Naive B cell (primary cell): Measurements from ENCODE around the gene ZBTB46. TPM values are rescaled to one million over a fixed set of nuclear protein-coding genes. Genes with fewer than 3 reads are reported as not detected.

ENCODE experiments used
- ATAC-seq, 2 donors: fragments of 150-1000 bp; cut with Tn5 transposase; 2 replicates each; pipeline ENCODE4 v1.10.0; 2021; ENCODE audit warnings: low read depth in 2 of 2, mild to moderate bottlenecking in 2 of 2, moderate library complexity in 2 of 2
- DNase-seq: peaks from one replicate; pipeline ENCODE4 v3.0.0; 2022
- H3K27ac Mint-ChIP-seq, 6 donors: one replicate each; pipeline ENCODE4 v1.8.0; 2020 to 2022; ENCODE audit warnings: mild to moderate bottlenecking in 6 of 6, mixed read lengths in 6 of 6, moderate library complexity in 5 of 6, inconsistent platforms in 2 of 6
- H3K27me3 Mint-ChIP-seq, 3 donors: one replicate each; pipeline ENCODE4 v1.8.0; 2021 to 2022; ENCODE audit warnings: mixed read lengths in 3 of 3, mild to moderate bottlenecking in 1 of 3
- H3K36me3 Mint-ChIP-seq, 2 donors: one replicate each; pipeline ENCODE4 v1.8.0; 2020 to 2022; ENCODE audit warnings: mixed read lengths in 2 of 2, inconsistent platforms in 1 of 2, mild to moderate bottlenecking in 1 of 2
- H3K4me1 Mint-ChIP-seq, 3 donors: one replicate each; pipeline ENCODE4 v1.8.0; 2020 to 2022; ENCODE audit warnings: mixed read lengths in 3 of 3, inconsistent platforms in 1 of 3, mild to moderate bottlenecking in 1 of 3, moderate library complexity in 1 of 3
- H3K4me3 Mint-ChIP-seq, 8 donors: one replicate each; pipeline ENCODE4 v1.8.0; 2020 to 2022; ENCODE audit warnings: mild to moderate bottlenecking in 8 of 8, mixed read lengths in 8 of 8, moderate library complexity in 8 of 8, inconsistent platforms in 2 of 8
- H3K9me3 Mint-ChIP-seq, 7 donors: one replicate each; pipeline ENCODE4 v1.8.0; 2020 to 2022; ENCODE audit warnings: mixed read lengths in 7 of 7, mild to moderate bottlenecking in 5 of 7, inconsistent platforms in 2 of 7, moderate library complexity in 1 of 7
- polyA plus RNA-seq, 6 donors: library from polyadenylated mRNA; unstranded; fragments of 300-500 nt; fragmentation: Illumina TruSeq; gene quantifications; one replicate each; pipeline ENCODE4 v1.2.3, GENCODE V29; 2021; ENCODE audit warnings: low read depth in 6 of 6

The ZBTB46 gene
- polyA plus RNA-seq, 6 donors from 2014 or later = 0.15 TPM; not detected in 5

DNA sequence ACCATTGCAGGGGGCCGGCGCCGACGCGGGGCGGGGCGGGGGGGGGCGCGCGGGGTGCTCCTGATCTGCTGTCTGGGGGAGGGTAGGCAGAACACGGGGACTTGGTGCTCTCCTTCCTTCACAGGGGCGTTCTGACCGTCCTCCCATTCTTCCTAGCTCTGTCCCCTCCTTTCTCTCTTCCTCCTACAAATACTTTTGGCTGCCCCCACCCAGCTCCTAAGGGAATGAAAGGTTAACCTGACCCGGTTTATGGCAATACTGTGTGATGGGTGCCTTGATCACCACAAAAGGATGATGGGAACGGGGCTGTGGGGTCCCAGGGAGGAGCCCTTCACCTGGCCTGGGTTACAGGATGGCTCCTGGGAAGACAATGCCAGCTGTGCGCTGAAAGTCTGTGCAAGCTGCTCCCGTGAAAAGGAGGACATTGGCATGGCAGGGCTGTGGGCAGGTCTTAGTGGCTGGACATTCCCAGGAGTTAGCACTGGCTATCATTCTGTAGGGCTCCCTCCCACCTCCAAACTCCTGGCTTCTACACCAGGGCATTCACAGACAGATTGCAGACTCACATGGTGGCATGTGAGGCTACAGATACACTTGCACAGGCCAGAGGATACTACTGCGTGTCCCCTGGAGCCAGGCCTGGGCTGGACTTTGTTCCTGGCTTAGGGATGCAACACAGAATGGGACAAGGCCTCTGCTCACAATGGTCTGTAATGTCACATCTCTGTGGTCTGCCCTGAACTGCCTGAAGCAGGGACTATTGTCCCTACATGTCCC lies 32.1 kb upstream of the ZBTB46 start:
- peaks cover 30 to 57% (median 46%) of the 10 kb centered on the region in 3 donors for H3K4me1 Mint-ChIP-seq
- H3K4me3 Mint-ChIP-seq = peak overlapping the region; percentile 86 to 99 (median 98)
- DNase-seq (no peak), ATAC-seq (no peak)
- no peaks in the 10 kb centered on the region for H3K27me3 Mint-ChIP-seq
- peak overlapping the region; percentile 94 to 100 (median 98) for H3K27ac Mint-ChIP-seq
- no peaks in the 10 kb centered on the region for H3K9me3 Mint-ChIP-seq
- H3K36me3 Mint-ChIP-seq = no peaks in the 10 kb centered on the region

DNA sequence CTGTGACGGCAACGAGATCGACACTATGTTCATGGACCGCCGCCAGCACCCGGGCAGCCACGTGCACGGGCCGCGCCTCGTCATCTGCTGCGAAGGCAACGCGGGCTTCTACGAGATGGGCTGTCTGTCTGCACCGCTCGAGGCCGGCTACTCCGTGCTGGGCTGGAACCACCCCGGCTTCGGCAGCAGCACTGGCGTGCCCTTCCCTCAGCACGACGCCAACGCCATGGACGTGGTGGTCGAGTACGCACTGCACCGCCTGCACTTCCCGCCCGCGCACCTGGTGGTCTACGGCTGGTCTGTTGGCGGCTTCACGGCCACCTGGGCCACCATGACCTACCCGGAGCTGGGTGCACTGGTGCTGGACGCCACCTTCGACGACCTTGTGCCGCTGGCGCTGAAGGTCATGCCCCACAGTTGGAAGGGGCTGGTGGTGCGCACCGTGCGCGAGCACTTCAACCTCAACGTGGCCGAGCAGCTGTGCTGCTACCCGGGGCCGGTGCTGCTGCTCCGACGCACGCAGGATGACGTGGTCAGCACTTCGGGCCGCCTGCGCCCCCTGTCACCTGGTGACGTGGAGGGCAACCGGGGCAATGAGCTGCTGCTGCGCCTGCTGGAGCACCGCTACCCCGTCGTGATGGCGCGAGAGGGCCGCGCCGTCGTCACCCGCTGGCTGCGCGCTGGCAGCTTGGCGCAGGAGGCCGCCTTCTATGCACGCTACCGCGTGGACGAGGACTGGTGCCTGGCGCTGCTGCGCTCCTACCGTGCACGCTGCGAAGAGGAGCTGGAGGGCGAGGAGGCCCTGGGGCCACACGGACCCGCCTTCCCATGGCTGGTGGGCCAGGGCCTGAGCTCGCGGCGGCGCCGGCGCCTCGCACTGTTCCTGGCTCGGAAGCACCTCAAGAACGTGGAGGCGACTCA lies 31.2 kb upstream of the ZBTB46 start:
- no peaks in the 10 kb centered on the region for H3K27me3 Mint-ChIP-seq
- no peak overlapping the region for H3K27ac Mint-ChIP-seq
- H3K4me1 Mint-ChIP-seq = peaks cover 35 to 62% (median 52%) of the 10 kb centered on the region in 3 donors
- no peaks in the 10 kb centered on the region for H3K36me3 Mint-ChIP-seq
- DNase-seq = no peak
- H3K9me3 Mint-ChIP-seq = no peaks in the 10 kb centered on the region
- no peak overlapping the region for H3K4me3 Mint-ChIP-seq
- no peak for ATAC-seq

DNA sequence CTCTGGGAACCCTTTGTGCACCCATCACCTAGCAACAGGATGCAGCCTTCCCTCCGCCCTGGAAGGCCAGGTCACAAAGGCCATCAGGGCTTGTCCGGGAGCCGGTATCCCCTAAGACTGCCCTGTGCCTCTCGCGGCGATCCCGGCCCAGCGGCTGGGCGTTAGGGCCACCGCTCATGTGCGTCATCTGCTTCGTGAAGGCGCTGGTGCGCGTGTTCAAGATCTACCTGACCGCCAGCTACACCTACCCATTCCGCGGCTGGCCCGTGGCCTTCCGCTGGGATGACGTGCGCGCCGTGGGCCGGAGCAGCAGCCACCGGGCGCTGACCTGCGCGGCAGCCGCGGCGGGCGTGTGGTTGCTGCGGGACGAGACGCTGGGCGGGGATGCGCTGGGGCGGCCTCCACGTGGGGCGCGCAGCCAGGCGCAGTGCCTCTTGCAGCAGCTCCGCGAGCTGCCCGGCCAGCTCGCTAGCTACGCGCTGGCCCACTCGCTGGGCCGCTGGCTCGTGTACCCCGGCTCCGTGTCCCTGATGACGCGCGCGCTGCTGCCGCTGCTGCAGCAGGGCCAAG lies 30.4 kb upstream of the ZBTB46 start, which contains the start of gene ABHD16B:
TSS of gene ABHD16B (plus strand) at position 134 of the 570 bp plus-strand sequence. CDS start at position 177, 43 bp downstream.
- Mint-ChIP-seq H3K9me3 (no peaks in the 10 kb centered on the region), H3K4me1 (peaks cover 39 to 65% (median 59%) of the 10 kb centered on the region in 3 donors), H3K27ac (peak within 1 kb of the TSS in 2 of 6 donors; percentile 50 to 94), H3K4me3 (peak within 1 kb of the TSS in 4 of 8 donors; percentile 22 to 55 (median 41)), H3K36me3 (no peaks in the 10 kb centered on the region), H3K27me3 (no peaks in the 10 kb centered on the region)
- ATAC-seq (no peak), DNase-seq (no peak)

DNA sequence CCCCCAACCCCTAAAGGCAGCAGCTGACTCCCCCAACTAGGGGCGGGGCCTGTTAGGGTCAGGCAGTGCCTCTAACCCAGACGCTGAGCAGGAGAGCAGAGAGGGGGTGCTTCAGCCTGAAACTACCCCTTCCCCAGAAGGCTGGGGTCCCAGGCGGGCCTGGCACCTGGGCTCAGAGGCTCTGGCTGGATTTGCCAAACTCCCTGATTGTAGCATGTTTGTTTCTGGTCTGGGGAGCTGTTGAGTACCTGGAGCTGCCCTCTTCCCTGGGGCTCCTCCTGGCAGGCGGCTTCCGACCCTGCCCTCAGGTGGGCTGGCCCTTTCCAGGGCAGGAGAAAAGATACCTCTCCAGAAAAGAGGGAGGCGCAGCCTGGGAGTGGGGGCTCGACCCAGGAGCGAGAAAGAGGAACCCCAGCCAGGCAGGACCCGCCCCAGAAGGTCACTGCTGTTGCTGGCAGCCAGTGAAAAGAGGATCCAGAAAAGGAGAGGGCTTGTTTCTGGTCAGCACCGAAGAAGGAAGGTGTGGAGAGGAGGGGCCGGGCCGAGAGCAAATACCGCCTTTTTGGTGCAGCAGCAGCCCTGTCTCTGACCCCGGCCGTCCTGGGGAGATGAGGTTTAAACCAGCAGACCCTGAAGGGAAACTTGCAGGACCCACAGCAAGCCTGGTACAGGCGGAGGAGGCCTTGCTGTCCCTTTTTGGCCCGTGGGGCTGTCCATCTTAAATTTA lies 29.4 kb upstream of the ZBTB46 start:
- no peaks in the 10 kb centered on the region for H3K27me3 Mint-ChIP-seq
- no peak for DNase-seq
- H3K4me1 Mint-ChIP-seq = peaks cover 39 to 57% (median 51%) of the 10 kb centered on the region in 3 donors

DNA sequence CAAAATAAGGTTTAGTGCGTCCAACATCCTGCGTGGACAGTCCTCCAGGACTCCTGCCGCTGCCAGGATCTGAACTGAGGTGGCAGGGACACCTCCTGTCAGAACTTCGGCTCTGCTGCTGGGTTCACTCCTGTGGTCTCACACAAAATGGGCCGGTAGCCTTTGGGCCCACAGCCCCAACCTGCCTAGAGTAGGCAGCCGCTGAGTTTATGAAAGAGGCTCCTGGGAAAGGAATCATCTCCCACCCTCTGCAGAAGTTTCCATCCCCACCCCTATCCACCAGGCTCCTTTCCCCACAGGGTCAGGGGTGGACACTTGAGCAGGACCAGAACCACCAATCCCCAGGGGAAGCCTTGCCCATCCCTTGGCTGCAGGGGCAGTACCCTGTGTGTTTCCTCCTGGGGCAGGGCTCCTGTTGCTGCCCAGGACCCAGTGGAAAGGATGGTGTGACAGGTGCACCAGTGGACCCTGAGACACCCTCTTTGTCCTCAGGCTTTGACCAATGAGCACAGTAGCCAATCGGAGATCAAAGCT lies 28.2 kb upstream of the ZBTB46 start:
- peaks cover 34 to 53% (median 53%) of the 10 kb centered on the region in 3 donors for H3K4me1 Mint-ChIP-seq
- ATAC-seq (no peak), DNase-seq (no peak)
- H3K9me3 Mint-ChIP-seq = no peaks in the 10 kb centered on the region
- no peaks in the 10 kb centered on the region for H3K27me3 Mint-ChIP-seq
- no peaks in the 10 kb centered on the region for H3K36me3 Mint-ChIP-seq
- H3K27ac Mint-ChIP-seq = peak overlapping the region in 4 of 6 donors; percentile 49 to 76 (median 63)
- H3K4me3 Mint-ChIP-seq = peak overlapping the region in 7 of 8 donors; percentile 61 to 82 (median 75)

More for the DNA sequence above, 29.4 kb upstream of the ZBTB46 start:
- Mint-ChIP-seq H3K9me3 (no peaks in the 10 kb centered on the region), H3K27ac (peak overlapping the region in 3 of 6 donors; percentile 60 to 94 (median 73)), H3K36me3 (no peaks in the 10 kb centered on the region), H3K4me3 (peak overlapping the region in 3 of 8 donors; percentile 40 to 55 (median 42))
- ATAC-seq = no peak

DNA sequence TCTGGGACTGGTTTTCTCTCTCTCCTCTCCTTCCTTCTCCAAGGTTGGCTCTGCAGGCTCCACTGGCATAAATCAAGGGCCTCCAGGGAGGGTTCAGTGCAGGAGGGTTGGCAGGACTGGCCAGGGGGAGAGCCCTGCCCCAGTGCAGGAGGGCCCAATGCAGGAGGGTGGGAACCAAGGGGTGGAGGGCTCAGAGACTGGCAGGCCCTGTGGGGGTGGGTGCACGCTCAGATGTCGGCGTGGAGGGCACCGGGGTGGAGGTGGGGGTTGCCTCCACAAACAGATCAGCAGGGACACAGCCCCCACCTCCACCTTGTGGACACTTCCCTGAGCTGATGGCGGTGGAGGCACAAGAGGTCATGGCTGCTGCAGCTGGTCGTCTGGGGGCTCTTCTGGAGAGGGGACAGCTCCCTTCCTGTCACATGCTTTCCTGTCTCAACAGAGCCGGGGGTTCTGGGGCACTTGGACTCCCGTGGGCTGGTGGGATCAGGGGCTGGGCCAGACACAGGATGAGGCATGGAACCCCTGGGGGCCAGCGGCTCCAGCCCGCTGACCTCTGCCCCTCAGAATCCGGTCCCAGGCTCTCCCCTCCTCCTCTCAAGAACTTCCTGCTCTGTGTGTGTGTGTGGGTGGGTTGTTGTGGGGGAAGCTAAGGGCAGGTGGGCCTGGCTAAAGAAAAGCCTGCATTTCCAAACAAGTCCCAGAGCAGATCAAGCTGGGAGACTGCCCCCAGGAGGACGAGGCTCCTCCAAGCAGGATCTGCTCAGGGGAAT lies 27.5 kb upstream of the ZBTB46 start:
- H3K27ac Mint-ChIP-seq = peak overlapping the region in 5 of 6 donors; percentile 22 to 76 (median 51)
- H3K9me3 Mint-ChIP-seq = no peaks in the 10 kb centered on the region
- ATAC-seq = peak; percentile 19 to 32
- peak overlapping the region in 7 of 8 donors; percentile 61 to 82 (median 75) for H3K4me3 Mint-ChIP-seq
- DNase-seq = no peak
- H3K4me1 Mint-ChIP-seq = peaks cover 30 to 47% (median 46%) of the 10 kb centered on the region in 3 donors
- H3K36me3 Mint-ChIP-seq = no peaks in the 10 kb centered on the region
- no peaks in the 10 kb centered on the region for H3K27me3 Mint-ChIP-seq

DNA sequence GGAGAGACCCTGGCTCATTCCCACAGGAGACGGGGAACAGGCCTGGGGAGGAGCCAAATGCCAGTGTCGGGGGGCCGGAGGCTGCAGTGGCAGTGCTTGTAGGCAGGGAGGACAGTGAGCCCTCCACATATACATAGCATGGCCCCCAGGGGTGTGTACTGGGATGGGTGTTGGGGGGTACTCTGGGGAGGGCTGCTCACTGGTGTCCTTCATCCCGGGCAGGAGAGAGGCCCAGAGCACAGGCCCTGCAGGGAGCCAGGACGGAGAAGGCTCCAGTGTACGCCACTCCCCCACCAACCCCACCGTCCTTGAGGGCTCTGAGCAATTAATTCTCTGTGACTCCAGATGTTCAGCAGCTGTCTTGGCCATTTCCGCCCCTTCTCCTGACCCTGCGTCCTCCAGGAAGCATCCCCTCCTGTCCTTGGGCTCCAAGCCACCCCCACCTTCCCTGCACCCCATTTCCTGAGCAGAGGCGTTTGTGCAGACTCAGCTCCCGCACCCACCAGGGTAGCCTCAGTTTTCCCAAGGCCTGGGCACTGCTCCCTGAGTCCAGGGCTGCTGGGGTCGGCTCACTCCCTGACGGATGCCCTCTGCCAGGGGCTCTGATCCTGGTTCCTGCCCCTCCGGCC lies 26.8 kb upstream of the ZBTB46 start:
- no peaks in the 10 kb centered on the region for H3K36me3 Mint-ChIP-seq
- H3K27ac Mint-ChIP-seq = no peak overlapping the region
- H3K9me3 Mint-ChIP-seq = no peaks in the 10 kb centered on the region
- peaks cover 25 to 40% (median 39%) of the 10 kb centered on the region in 3 donors for H3K4me1 Mint-ChIP-seq
- DNase-seq (no peak), ATAC-seq (no peak)
- H3K27me3 Mint-ChIP-seq = no peaks in the 10 kb centered on the region
- peak overlapping the region in 7 of 8 donors; percentile 30 to 75 (median 57) for H3K4me3 Mint-ChIP-seq

DNA sequence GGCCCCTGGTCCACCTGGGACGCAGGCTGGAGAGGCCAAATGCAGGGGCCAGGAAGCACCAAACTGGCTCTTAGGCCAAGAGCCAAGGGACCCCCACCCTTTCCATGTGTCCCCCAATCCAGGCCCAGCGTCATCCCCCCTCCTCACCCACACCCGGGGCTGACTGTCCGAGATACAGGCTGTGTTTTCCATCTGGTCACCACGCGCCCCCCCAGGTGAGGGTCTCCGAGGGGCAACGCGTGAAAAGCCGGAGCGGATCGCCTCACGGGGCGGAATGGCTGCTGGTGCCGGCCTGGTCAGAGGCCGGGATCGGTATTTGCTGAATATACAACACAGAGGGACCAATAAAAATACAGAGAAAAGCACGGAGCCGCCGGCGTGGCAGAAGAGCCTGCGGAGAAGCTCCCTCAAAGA lies 25.0 kb upstream of the ZBTB46 start:
- no peak overlapping the region for H3K27ac Mint-ChIP-seq
- peaks cover 25 to 44% (median 44%) of the 10 kb centered on the region in 3 donors for H3K4me1 Mint-ChIP-seq
- ATAC-seq = no peak
- no peak overlapping the region for H3K4me3 Mint-ChIP-seq
- DNase-seq = no peak
- peaks cover 7 to 17% (median 13%) of the 10 kb centered on the region in 3 donors for H3K27me3 Mint-ChIP-seq
- H3K9me3 Mint-ChIP-seq = peaks cover 0 to 2% (median 0%) of the 10 kb centered on the region in 7 donors
- no peaks in the 10 kb centered on the region for H3K36me3 Mint-ChIP-seq

DNA sequence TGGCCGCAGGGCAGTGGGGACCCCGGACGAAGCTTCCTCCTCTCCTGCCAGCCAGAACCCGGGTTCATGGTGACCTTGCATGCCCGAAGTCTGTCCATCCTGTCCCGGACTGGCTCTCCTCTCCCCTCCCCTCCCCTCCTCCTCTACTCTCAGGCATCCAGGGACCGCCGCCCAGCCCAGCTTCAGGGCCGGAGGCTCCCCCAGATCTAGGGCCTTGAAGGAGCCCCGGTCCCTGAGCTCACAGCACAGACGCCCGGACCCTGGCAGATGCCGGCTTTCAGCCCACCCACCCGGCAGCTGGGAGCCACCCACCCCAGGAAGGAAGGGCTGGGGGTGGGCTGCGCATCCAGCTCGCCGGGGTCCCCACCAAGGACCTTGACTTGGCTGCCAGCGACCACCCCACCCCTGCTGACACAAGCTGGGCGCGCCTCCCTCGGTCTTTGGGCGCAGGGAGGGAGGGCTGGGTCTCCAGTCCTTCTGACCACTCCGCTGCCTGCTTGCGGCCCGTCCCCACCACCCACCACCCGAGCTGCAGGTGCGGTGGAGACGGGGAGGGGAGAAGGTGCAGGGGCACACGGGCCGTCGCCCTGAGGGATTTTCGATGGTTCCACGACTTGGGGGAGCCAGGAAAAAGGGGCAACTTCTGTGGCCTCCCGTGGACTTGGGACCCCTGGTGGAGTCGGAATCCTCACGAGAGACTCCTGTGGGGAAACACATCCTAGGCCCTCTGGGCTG lies 24.5 kb upstream of the ZBTB46 start:
- peaks cover 0 to 2% (median 0%) of the 10 kb centered on the region in 7 donors for H3K9me3 Mint-ChIP-seq
- H3K36me3 Mint-ChIP-seq = no peaks in the 10 kb centered on the region
- H3K4me3 Mint-ChIP-seq = no peak overlapping the region
- DNase-seq = no peak
- H3K27ac Mint-ChIP-seq = no peak overlapping the region
- peaks cover 13 to 23% (median 18%) of the 10 kb centered on the region in 3 donors for H3K27me3 Mint-ChIP-seq
- H3K4me1 Mint-ChIP-seq = peaks cover 28 to 48% (median 45%) of the 10 kb centered on the region in 3 donors
- no peak for ATAC-seq

DNA sequence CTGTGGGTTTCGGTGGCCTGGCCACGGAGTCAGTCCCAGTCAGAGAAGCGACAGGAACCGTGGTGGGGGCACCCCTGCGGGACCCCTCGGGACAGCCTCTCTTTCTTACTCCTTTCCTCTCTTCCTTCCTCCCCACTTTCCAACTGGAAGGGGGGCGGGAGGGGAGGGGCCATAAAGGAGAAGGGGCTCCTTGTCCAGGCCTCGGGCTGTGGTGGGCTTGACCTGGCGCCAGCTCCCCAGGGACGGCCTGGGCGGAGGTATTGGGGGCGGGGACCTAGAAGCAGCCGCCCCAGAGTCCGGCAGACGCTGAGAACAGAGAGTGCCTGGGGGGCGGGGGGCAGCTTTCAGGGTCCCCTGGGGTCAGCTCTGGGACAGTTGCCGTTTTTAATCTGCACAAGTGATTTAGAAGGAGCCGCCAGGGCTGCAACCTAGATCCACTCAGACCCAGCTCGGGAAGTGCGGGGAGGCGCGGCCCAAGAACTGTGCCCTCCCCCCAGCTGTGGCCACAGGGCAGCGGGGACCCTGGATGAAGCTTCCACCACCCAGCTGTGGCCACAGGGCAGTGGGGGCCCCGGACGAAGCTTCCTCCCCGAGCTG lies 23.8 kb upstream of the ZBTB46 start:
- no peak overlapping the region for H3K4me3 Mint-ChIP-seq
- H3K4me1 Mint-ChIP-seq = peaks cover 28 to 45% (median 43%) of the 10 kb centered on the region in 3 donors
- H3K9me3 Mint-ChIP-seq = peaks cover 0 to 2% (median 0%) of the 10 kb centered on the region in 7 donors
- no peak overlapping the region for H3K27ac Mint-ChIP-seq
- H3K27me3 Mint-ChIP-seq = peaks cover 14 to 25% (median 22%) of the 10 kb centered on the region in 3 donors
- DNase-seq (no peak), ATAC-seq (no peak)
- H3K36me3 Mint-ChIP-seq = no peaks in the 10 kb centered on the region
